H1 (cell line): ENCODE data around the gene ELOVL6. TPM values are rescaled to one million over a fixed set of nuclear protein-coding genes. Genes with fewer than 3 reads are reported as not detected.

Experiments
- CTCF ChIA-PET: fragments of 300-600 bp; sonication (Branson Sonifier 250); formaldehyde crosslinking; loops from one replicate; lab custom pipeline; 2021; ENCODE audit not compliant: partially characterized antibody; lab: Charles Lee
- POLR2A ChIA-PET: fragments of 300-600 bp; sonication (Branson Sonifier 250); formaldehyde crosslinking; loops from one replicate; lab custom pipeline; 2021; ENCODE audit warnings: inconsistent platforms; ENCODE audit not compliant: partially characterized antibody; lab: Charles Lee
- DNase-seq, 2 experiments: peaks; one replicate each; pipeline versions ENCODE4 v3.0.0 to v3.0.0-alpha.2; 2010 to 2022; ENCODE audit warnings: low spot score in 2 of 2, low read depth in 1 of 2, mixed read lengths in 1 of 2
- FAIRE-seq: peaks from 2 replicates; lab custom pipeline; 2011; peaks lifted over from hg19 to GRCh38; lab: Jason Lieb, UNC
- H2AFZ ChIP-seq: 2 replicates; pipeline ENCODE4 v1.8.1; 2012; ENCODE audit warnings: low read length, inconsistent platforms
- H2AK5ac ChIP-seq: 2 replicates; pipeline ENCODE4 v1.6.1; 2013; ENCODE audit warnings: low read depth, low read length
- H2BK120ac ChIP-seq: replicated peaks from 2 replicates; pipeline ENCODE3; 2013; ENCODE audit warnings: low read depth, low read length, inconsistent platforms
- H2BK12ac ChIP-seq: 2 replicates; pipeline ENCODE4 v1.6.1; 2013; ENCODE audit warnings: low read depth, low read length
- H2BK15ac ChIP-seq: 2 replicates; pipeline ENCODE4 v1.6.1; 2013; ENCODE audit warnings: low read length
- H2BK20ac ChIP-seq: 2 replicates; pipeline ENCODE4 v1.6.1; 2013; ENCODE audit warnings: low read length
- H2BK5ac ChIP-seq: 2 replicates; pipeline ENCODE4 v1.6.1; 2013; ENCODE audit warnings: low read depth, low read length
- H3K14ac ChIP-seq: 2 replicates; pipeline ENCODE4 v1.6.1; 2013; ENCODE audit warnings: inconsistent platforms; ENCODE audit not compliant: insufficient read length
- H3K18ac ChIP-seq: 2 replicates; pipeline ENCODE4 v1.6.1; 2013; ENCODE audit warnings: low read length; ENCODE audit errors: extremely low read depth
- H3K23ac ChIP-seq: 2 replicates; pipeline ENCODE4 v1.6.1; 2013; ENCODE audit warnings: inconsistent platforms; ENCODE audit not compliant: insufficient read length
- H3K23me2 ChIP-seq: 2 replicates; pipeline ENCODE4 v1.6.1; 2013; ENCODE audit warnings: low read depth, low read length
- H3K27ac ChIP-seq: 2 replicates; pipeline ENCODE4 v1.6.1; 2011; ENCODE audit warnings: low read depth, low read length, inconsistent platforms
- H3K27me3 ChIP-seq, 4 experiments: replicated peaks in 1 of 4; 1 replicate in 1 of 4; 2 replicates in 3 of 4; pipeline versions ENCODE4 v1.6.1 to v1.8.1; 2011 to 2013; ENCODE audit warnings: low read length in 3 of 4, mild to moderate bottlenecking in 3 of 4, inconsistent platforms in 2 of 4, mixed read lengths in 2 of 4, moderate library complexity in 1 of 4; ENCODE audit not compliant: control insufficient read depth in 3 of 4, insufficient read depth in 3 of 4; ENCODE audit errors: extremely low read depth in 1 of 4
- H3K36me3 ChIP-seq, 4 experiments: 2 replicates each; pipeline versions ENCODE4 v1.6.1 to v1.8.1; 2011 to 2013; ENCODE audit warnings: mild to moderate bottlenecking in 4 of 4, low read length in 3 of 4, moderate library complexity in 2 of 4, control low read depth in 1 of 4, inconsistent platforms in 1 of 4; ENCODE audit not compliant: insufficient read depth in 4 of 4, control insufficient read depth in 2 of 4
- H3K4ac ChIP-seq: replicated peaks from 2 replicates; pipeline ENCODE3; 2013; ENCODE audit warnings: low read length, low read depth, mixed read lengths, inconsistent platforms; ENCODE audit not compliant: insufficient read length
- H3K4me1 ChIP-seq, 4 experiments: replicated peaks in 1 of 4; 1 replicate in 1 of 4; 2 replicates in 3 of 4; pipeline versions ENCODE4 v1.6.1 to v1.8.1; 2011 to 2013; ENCODE audit warnings: low read length in 3 of 4, inconsistent platforms in 2 of 4, mixed read lengths in 1 of 4; ENCODE audit not compliant: insufficient read depth in 4 of 4, control insufficient read depth in 3 of 4
- H3K4me2 ChIP-seq, 2 experiments: 2 replicates each; pipeline versions ENCODE4 v1.6.1 to v1.8.1; 2011 to 2013; ENCODE audit warnings: low read depth in 2 of 2, low read length in 2 of 2, control low read depth in 1 of 2, inconsistent platforms in 1 of 2, mild to moderate bottlenecking in 1 of 2; ENCODE audit not compliant: insufficient read depth in 1 of 2
- H3K4me3 ChIP-seq, 4 experiments: fragments of 200-600, 300-600 bp in 1 of 4; sonication (generic), shearing (Covaris generic), sonication (Bioruptor Twin) in 1 of 4; 2 replicates each; pipeline versions ENCODE4 v1.5.1 to v1.8.1; 2011 to 2016; ENCODE audit warnings: low read length in 4 of 4, low read depth in 3 of 4, control low read depth in 2 of 4, inconsistent platforms in 2 of 4, mild to moderate bottlenecking in 2 of 4, mixed read lengths in 1 of 4, moderate library complexity in 1 of 4; ENCODE audit not compliant: insufficient read depth in 2 of 4; ENCODE audit errors: extremely low read depth in 1 of 4
- H3K56ac ChIP-seq: replicated peaks from 2 replicates; pipeline ENCODE3; 2013; ENCODE audit warnings: low read depth, mild to moderate bottlenecking, mixed read lengths, low read length, inconsistent platforms; ENCODE audit not compliant: insufficient read length
- H3K79me1 ChIP-seq: 2 replicates; pipeline ENCODE4 v1.6.1; 2013; ENCODE audit warnings: low read depth, low read length, control low read depth
- H3K79me2 ChIP-seq, 2 experiments: 2 replicates each; pipeline versions ENCODE4 v1.6.1 to v1.8.1; 2012 to 2013; ENCODE audit warnings: low read length in 2 of 2, mild to moderate bottlenecking in 2 of 2, inconsistent platforms in 1 of 2; ENCODE audit not compliant: insufficient read depth in 2 of 2, control insufficient read depth in 1 of 2
- H3K9ac ChIP-seq, 4 experiments: replicated peaks in 1 of 4; 1 replicate in 1 of 4; 2 replicates in 3 of 4; pipeline versions ENCODE4 v1.6.1 to v1.8.1; 2011 to 2013; ENCODE audit warnings: low read depth in 3 of 4, low read length in 3 of 4, control low read depth in 2 of 4, mild to moderate bottlenecking in 2 of 4, moderate library complexity in 2 of 4, inconsistent platforms in 1 of 4; ENCODE audit errors: extremely low read depth in 1 of 4
- H3K9me3 ChIP-seq, 2 experiments: 2 replicates each; pipeline versions ENCODE4 v1.6.1 to v1.8.1; 2012 to 2013; ENCODE audit warnings: mild to moderate bottlenecking in 2 of 2, moderate library complexity in 2 of 2, control low read depth in 1 of 2, inconsistent platforms in 1 of 2, low read depth in 1 of 2, low read length in 1 of 2, mixed read lengths in 1 of 2; ENCODE audit not compliant: insufficient read depth in 2 of 2
- H4K20me1 ChIP-seq, 2 experiments: replicated peaks in 1 of 2; 2 replicates each; pipeline versions ENCODE3 to v1.8.1; 2011 to 2013; ENCODE audit warnings: inconsistent platforms in 2 of 2, low read length in 2 of 2, mild to moderate bottlenecking in 1 of 2; ENCODE audit not compliant: insufficient read depth in 2 of 2, control insufficient read depth in 1 of 2
- H4K5ac ChIP-seq: 2 replicates; pipeline ENCODE4 v1.6.1; 2013; ENCODE audit warnings: low read length, low read depth, mixed read lengths, inconsistent platforms; ENCODE audit not compliant: insufficient read length
- H4K8ac ChIP-seq: 2 replicates; pipeline ENCODE4 v1.8.0; 2013; ENCODE audit warnings: mild to moderate bottlenecking, moderate library complexity, low read length, inconsistent platforms; ENCODE audit not compliant: insufficient read depth; ENCODE audit errors: extremely low read depth
- H4K91ac ChIP-seq: replicated peaks from 2 replicates; pipeline ENCODE3; 2013; ENCODE audit warnings: low read length, mixed read lengths, inconsistent platforms; ENCODE audit not compliant: insufficient read length
- CHD1 ChIP-seq: IDR thresholded peaks from 2 replicates; pipeline ENCODE4 v1.6.1; 2012; ENCODE audit warnings: low read depth, low read length, improper control_type of control experiment
- CTBP2 ChIP-seq: IDR thresholded peaks from 2 replicates; pipeline ENCODE4 v1.7.0; 2011; ENCODE audit warnings: borderline replicate concordance, mild to moderate bottlenecking, moderate library complexity, mixed read lengths, low read length; ENCODE audit not compliant: insufficient read depth, insufficient read length
- E2F6 ChIP-seq: IDR thresholded peaks from 2 replicates; pipeline ENCODE4 v1.6.1; 2012; ENCODE audit warnings: inconsistent platforms
- EP300 ChIP-seq, 2 experiments: IDR thresholded peaks; 1 replicate in 1 of 2; 2 replicates in 1 of 2; pipeline ENCODE4 v1.6.1; 2011 to 2012; ENCODE audit warnings: low read depth in 2 of 2, low read length in 2 of 2, mild to moderate bottlenecking in 2 of 2, borderline replicate concordance in 1 of 2, inconsistent platforms in 1 of 2, moderate library complexity in 1 of 2
- KDM4A ChIP-seq: IDR thresholded peaks from one replicate; pipeline ENCODE4 v1.7.1; 2012; ENCODE audit warnings: low read depth, mild to moderate bottlenecking, moderate library complexity, low read length, inconsistent platforms; ENCODE audit not compliant: severe bottlenecking
- KDM5A ChIP-seq: fragments of 200-600 bp; IDR thresholded peaks from 2 replicates; pipeline ENCODE4 v1.7.1; 2012; ENCODE audit warnings: mild to moderate bottlenecking, low read length, inconsistent platforms, mixed read lengths
- RFX5 ChIP-seq: IDR thresholded peaks from 2 replicates; pipeline ENCODE4 v1.6.1; 2011; ENCODE audit warnings: low read depth, low read length, improper control_type of control experiment, borderline replicate concordance
- USF2 ChIP-seq: IDR thresholded peaks from 2 replicates; pipeline ENCODE4 v1.6.1; 2011; ENCODE audit warnings: low read length, improper control_type of control experiment
- WGBS, 2 experiments: shearing (Covaris generic) in 1 of 2; methylation state at CpG; one replicate each; pipeline versions ENCODE4 v1.1.6 to v1.1.7; 2013 to 2015; ENCODE audit warnings: low lambda C conversion rate in 2 of 2, mixed read lengths in 2 of 2, inconsistent platforms in 1 of 2, low coverage in 1 of 2, missing lambda C conversion rate in 1 of 2; ENCODE audit not compliant: insufficient replicate concordance in 2 of 2, insufficient coverage in 1 of 2, insufficient read length in 1 of 2; ENCODE audit errors: extremely low coverage in 1 of 2, missing lambda C conversion rate in 1 of 2; 5-methylcytosine and 5-hydroxymethylcytosine counted together
- polyA plus RNA-seq, 7 experiments: library from polyadenylated mRNA; depleted of rRNA in 3 of 7; stranded (reverse) in 5 of 7; unstranded in 2 of 7; fragments of >200 nt in 5 of 7; fragments of 200-250 nt in 2 of 7; gene quantifications; 1 replicate in 5 of 7; 2 replicates in 1 of 7; 4 replicates in 1 of 7; pipeline versions ENCODE4 v1.2.1 to v1.2.3, GENCODE V29; 2011 to 2013; ENCODE audit warnings: missing spikeins in 2 of 7, mixed read lengths in 2 of 7
- total RNA-seq: library from RNA; stranded (reverse); fragmentation: NEBNext Ultra II Directional; extraction: Animal tissue kit (Norgen Biotek cat#: 25700); gene quantifications from 2 replicates; pipeline ENCODE4 v1.2.1, GENCODE V29; 2021

Gene ELOVL6
- total and polyA plus RNA-seq, 2 of the 8 experiments (the other 6 are each of a cell fraction or from before 2014, with no cell fraction given), result 27.8 to 86.6 TPM

- Histone ChIP-seq H2BK20ac (no peak overlapping the region), H3K9me3 (no peaks in the 10 kb centered on the region), H4K20me1 (peaks cover 0 to 3% of the 10 kb centered on the region in 2 experiments), H2BK12ac (no peak overlapping the region), H3K23ac (no peak overlapping the region), H3K4me2 (no peak overlapping the region), H3K27ac (no peak overlapping the region), H3K4me3 (no peak overlapping the region), H3K27me3 (no peaks in the 10 kb centered on the region), H3K4ac (no peak overlapping the region), H2AK5ac (no peak overlapping the region), H3K56ac (no peak overlapping the region), H4K8ac (no peak overlapping the region), H3K79me1 (no peaks in the 10 kb centered on the region), H3K9ac (no peak overlapping the region), H2BK120ac (no peak overlapping the region), H4K5ac (no peak overlapping the region), H3K14ac (no peak overlapping the region), H2BK5ac (no peak overlapping the region), H2AFZ (no peak overlapping the region), H4K91ac (no peak overlapping the region), H3K18ac (no peak overlapping the region), H3K79me2 (peaks cover 0 to 3% of the 10 kb centered on the region in 2 experiments; a peak in 1 of 4 replicates), H3K4me1 (no peaks in the 10 kb centered on the region), H3K36me3 (no peaks in the 10 kb centered on the region), H3K23me2 (peaks cover 8% of the 10 kb centered on the region), H2BK15ac (no peak overlapping the region)
- 89% methylated on average over 2 of the region's 2 CpGs; no CpG with 5 or more reads in 1 of the 2 experiments for WGBS, 2 experiments
- DNase-seq, result no peak
- POLR2A ChIA-PET, result no interaction called here
- no peak for FAIRE-seq
- CTCF ChIA-PET, result no interaction called here
- TF ChIP-seq KDM5A (no peak), RFX5 (no peak), KDM4A (no peak), CHD1 (no peak), E2F6 (no peak), CTBP2 (no peak), USF2 (no peak), EP300 (IDR thresholded peaks at IDR 0.05; ENCODE audit: borderline replicate concordance in 1 of 2, low read depth in 2 of 2, low read length in 2 of 2) (no peak)
Observed at GRCh38 chr4:110229266-110229665, 30.9 kb upstream of the ELOVL6 start.
